C1 segment of cervical spinal cord (tissue), 14 donors: ENCODE data around the gene KIAA0232.
"Not testable (repeated sequence)": the region's sequence is repeated elsewhere in the genome, so short reads cannot be mapped to it uniquely, and the experiment has no call there.

ENCODE experiments used
- DNase-seq, 14 donors: peaks; one replicate each; lab custom pipeline; 2025; lab: John Stamatoyannopoulos, UW

The KIAA0232 gene

DNA sequence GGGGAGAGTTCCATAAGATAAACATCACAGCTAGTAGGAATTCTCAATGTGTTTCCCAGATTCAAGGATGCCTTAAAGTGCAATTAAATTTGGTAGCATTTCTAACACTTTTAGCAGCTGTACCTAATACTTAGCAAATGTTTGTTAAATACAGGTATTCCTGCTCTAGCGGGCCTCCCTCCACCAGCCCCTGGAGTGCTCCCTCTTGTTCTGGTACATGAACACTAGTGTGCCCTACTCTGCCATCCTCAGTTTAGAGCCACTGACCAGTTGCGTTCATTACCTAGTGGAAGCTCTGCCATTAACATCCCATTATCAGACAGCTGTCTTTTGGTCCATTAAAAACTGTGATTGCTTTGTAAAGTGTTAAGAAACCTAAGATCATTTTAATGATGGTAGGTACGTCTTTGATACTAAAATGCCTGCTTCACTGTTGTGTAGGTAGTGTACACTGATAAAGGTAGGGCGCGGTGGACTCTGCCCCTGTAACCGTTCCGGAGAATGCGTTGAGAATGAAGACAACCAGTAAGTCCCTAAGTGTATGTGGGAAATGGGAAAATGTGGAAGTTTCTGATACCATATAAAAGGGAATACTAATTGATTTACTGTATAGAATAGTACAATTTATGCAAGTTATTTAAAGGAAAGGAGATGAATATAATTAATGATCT is 21.7 kb downstream of the KIAA0232 start:
- DNase-seq: no peak

DNA sequence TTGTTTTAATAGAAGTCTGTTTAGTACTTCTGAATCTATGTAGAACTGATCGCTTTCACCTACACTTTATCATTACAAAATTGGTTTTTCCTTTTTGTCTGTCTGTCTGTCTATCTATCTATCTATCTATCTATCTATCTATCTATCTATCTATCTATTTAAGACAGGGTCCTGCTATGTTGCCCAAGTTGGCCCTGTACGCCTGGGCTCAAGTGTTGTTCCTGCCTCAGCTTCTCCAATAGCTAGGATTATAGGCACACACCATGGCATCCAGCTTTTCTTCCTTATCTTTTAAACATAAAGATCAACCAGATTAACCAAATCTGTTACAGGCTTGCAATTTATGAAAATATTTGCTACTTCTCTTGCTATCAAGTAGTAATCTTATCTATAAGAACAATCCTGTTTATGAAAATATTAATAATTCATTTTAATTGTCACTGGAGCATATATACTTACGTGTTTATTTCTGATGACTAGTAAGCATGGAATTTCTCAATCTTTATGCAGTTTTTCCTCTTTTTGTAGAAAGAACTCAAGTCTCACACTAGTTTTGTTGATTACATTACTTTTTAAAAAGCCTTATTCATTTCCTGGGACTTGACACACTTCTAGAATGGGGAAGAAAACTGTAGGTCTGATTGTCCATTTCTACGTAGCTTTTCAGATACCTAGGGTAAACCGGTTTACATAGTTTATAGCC is 24.5 kb downstream of the KIAA0232 start:
- no peak for DNase-seq

DNA sequence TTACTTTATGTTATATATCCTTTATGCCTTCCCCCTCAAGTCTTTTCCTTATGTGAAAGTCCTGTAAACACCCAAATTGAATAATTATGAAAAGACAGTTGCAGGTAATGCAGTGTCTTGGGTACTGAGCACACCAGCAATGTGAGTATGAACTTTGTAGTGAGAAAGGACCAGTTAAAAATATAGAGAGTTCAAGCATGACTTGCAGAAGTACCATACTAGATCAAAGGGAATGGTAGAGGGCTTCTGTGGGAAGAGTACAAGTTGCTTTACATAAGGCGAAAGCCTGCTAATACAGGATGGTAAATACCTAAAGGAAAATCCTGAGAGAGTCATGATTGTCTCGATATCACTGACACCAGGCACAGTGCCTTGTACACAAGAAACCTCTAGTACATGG is 25.7 kb downstream of the KIAA0232 start:
- no peak for DNase-seq

DNA sequence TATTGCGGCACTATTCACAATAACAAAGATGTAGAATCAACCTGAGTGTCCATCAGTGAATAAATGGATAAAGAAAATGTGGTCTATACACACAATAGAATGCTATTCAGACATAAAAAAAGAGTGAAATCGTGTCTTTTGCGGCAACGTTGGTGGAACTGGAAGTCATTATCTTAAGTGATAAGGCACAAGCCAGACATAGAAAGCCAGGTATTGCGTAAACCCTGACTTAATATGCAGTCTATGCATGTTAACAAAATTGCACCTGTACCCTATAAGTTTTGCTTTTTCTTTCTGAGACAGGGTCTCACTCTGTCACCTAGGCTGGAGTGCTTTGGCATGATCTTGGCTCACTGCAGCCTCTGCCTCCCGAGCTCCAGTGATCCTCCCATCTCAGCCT is 28.6 kb downstream of the KIAA0232 start:
- DNase-seq: no peak

DNA sequence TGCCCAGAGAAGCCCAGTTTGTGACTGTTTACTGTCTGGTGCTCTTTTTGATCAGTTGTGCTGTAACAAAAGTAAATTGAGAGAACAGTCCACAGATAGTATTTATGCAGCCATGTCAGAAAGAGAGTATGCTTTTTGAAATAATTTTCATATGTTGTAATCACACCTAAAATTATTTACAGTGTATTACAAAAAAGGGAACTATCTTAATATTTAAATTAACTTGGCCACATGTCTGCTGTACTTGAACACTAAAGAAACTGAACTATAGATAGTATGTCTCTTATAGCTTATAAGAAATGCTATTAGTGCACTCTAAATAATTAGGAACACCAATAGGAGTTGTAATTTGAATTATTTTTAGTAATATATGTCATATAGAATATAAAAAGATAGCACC is 30.2 kb downstream of the KIAA0232 start:
- no peak for DNase-seq

DNA sequence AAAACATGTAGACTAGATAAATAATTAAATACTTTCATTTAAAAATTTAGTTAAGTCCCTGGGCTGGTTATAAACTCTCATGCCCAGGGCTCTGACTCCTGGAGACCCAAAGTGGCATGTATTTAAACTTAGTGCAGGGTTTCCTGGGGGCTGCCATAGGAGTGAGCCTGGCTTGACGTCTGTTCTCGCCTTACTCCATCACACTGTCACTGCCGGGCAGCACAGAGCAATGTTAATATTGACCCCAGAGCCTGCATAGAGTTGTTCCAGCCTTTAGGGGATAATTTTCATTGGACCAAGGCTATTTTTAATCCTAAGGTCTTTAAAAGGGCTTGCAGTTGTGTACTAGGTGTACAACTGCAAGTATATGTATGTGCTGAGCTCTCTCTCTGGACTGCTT is 31.2 kb downstream of the KIAA0232 start:
- DNase-seq: no peak

DNA sequence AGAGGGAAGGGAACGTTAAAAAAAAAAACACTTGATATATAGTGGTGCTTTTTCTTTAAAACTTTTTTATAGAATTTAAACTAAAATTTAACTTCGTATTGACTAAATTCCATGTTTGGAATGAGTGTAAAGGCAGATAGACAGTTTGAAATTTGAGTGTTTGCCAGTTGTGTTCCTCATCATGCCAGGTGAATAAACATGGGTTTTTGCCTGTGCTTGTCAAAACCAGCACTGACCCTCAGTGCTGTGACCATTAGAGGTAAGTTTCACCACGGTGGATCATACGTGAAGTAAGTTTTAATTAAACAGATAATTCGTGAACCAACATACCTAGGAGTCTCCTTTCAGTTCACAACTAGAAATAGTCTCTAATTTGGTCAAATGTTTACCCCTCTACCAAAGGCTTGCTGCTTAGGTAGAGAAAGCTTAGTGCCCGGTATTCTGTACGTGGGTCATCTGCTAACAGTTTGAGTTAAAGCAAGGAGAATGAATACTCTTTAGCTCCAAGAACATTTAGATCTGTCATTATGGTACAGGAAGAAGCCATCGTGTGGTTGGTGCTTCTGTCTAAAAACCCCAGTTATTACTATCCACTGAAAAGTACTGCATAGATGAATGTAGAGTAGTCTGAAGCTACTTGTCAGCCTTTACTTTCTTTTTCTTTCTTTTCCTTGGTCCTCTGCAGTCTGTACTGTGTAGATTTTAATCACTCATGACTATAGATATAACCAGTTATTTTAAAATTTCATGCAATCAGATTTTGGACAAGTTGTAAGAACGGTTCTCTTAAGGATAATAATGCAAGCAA is 32.7 kb downstream of the KIAA0232 start:
- no peak for DNase-seq

DNA sequence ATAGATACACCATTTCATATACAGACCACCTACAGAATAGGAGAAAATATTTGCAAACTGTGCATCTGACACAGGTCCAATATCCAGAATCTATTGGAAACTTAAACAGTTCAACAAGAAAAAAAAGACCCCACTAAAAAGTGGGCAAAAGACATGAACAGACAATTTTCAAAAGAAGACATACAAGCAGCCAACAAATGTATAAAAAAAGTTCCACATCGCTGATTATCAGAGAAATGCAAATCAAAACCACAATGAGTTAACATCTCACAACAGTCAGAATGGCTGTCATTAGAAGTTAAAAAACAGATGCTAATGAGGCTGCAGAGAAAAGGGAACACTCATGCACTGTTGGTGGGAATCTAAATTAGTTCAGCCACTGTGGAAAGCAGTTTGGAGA is 36.8 kb downstream of the KIAA0232 start:
- DNase-seq: no peak

DNA sequence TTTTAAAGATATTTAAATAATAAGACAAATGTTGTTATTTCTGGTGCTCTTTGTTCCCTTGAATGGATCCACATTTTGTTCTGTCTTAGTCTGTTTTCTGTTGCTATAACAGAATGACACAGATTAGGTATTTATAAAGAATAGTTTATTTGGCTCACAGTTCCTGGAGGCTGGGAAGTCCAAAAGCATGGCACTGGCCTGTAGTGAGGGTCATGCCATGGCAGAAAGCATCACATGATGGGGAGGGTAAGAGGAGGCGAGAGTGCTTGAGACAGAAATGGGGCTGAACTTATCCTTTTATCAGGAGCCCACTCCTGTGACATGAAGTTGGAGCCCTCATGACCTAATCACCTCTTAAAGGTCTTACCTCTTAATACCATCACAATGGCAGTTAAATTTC is 38.2 kb downstream of the KIAA0232 start:
- no peak for DNase-seq

DNA sequence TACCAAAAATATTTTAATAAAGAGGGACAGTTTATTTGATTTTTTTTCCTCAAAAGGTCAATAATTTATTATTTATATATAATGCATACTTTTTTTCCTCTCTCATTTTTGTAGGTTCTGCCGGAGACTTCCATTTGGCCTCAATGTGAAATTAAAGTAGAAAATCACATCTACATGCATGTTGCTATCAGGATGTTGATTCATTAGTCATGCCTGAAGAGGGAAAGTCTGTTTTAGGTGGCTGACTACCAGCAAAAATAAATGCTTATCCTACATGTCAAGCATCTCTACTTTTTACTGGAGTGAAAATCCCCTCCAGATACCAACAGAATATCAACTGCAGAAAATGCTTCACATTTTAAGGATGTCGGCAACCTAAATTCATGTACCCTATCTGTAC is 41.5 kb downstream of the KIAA0232 start:
- DNase-seq: no peak

DNA sequence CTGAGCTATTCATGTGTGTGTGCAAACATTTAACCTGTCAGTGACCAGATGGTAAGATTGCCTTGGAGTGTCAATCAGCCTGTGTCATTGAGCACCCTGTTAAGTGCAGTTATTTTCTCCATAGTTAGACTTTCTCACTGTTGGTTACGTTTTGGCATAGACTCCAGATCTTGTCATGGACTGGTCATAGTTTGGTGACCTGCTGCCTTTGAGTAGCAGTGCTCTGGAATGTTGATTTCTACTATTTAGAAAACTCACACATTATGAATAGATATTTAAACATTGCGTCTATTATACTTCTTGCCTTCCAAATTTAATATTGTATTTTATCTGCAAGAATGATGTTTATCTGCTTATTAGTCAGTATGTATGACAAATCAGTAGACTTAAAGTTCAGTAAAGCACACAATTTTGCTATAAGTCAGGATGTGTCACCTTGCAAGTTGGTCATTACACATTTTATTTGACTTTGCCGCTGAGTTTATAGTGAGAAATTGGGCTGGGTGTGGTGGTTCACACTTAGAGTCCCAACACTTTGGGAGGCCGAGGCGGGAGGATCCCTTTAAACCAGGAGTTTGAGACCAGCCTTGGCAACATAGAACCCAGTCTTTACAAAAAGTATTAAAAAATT is 42.4 kb downstream of the KIAA0232 start:
- no peak for DNase-seq

DNA sequence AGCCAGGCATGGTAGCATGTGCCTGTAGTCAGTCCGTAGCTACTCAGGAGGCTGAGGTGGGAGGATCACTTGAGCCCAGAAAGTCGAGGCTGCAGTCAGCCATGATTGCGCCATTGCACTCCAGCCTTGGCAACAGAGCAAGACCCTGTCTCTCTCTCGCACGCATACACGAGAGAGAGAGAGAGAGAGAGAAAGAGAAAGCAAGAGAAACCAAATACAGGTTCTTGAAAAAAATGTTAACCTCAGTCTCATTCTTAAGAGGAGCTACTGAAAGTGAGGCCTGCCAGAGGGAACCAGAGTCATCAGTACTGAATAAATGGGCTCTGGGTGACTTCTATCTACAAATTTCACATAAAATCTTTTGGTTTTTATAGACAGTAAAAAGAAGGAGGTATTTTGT is 42.9 kb downstream of the KIAA0232 start:
- DNase-seq: no peak

DNA sequence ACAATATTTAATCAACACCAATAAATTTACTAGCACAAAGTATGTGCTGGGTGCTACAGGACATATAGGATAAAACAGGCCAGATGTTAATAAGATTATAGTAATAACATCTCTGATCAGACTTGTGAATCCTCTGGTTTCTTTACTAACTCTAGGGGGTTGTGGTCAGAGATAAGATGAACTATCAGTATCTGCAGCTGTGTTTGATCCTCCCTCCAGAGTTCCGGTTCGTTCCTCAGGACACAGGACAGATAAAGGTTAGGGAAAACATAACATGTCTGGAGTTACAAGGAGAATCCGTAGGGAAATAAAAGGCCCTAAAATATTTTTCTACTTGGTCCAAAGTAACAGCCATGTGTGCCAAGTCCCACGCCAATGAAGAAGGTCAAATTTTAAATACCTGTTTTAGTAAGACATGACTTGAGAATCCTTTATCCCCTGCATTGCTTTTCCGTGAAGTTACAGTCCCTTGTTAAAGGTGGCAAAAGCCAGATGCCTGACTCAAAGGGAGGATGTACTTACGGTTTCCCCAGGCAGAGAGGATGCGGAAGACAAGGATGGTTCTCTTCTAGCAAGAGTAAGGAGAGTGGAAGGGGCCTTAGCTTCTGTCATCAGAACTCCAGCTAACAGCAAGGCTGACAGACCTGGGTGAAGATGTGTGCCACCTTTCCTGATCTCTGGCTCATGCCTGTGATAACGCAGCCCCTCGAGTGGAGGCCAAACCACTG is 44.4 kb downstream of the KIAA0232 start:
- DNase-seq: no peak

DNA sequence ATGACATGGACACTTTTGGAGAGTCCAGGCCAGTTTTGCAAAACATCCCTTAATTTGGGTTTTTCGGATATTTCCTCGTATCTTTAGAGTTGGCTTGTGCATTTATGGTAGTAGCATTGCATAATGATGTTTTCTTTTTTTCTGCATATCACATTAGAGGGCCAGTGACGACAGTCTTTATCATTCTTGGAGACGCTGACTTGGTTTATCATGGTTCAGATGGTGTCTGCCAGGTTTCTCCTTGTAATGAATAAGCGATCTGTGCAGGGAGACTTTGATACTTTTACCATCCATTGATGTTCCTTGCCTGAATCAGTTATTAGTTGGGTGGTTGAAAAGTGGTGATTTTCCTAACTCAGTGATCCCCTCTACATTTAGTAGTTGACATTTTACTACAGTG is 46.6 kb downstream of the KIAA0232 start:
- DNase-seq: no peak

DNA sequence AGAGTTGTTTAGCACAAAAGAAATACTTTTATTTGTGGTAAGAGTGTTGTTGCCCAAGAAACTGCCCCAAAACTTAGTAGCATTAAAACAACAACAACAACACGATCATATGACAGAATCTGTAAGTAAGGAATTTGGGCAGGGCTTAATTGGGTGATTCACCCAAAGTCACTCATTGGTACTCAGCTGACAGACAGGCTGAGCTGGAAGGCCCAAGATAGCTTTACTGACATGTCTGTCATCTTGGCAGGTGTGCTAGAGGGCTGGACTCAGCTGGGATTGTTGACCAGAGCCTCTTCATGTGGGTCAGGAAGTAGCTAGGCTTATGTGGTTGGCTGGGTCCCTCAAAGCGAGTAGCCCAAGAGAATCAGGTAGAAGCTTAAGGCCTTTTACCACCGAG is 52.3 kb downstream of the KIAA0232 start:
- no peak for DNase-seq

DNA sequence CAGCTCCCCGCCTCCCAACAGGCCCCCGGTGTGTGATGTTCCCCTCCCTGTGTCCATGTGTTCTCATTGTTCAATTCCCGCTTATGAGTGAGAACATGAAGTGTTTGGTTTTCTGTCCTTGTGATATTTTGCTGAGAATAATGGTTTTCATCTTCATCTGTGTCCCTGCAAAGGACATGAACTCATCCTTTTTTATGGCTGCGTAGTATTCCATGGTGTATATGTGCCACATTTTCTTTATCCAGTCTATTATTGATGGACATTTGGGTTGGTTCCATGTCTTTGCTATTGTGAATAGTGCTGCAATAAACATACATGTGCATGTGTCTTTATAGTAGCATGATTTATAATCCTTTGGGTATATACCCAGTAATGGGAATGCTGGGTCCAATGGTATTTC is 53.1 kb downstream of the KIAA0232 start:
- DNase-seq: not testable (repeated sequence)

DNA sequence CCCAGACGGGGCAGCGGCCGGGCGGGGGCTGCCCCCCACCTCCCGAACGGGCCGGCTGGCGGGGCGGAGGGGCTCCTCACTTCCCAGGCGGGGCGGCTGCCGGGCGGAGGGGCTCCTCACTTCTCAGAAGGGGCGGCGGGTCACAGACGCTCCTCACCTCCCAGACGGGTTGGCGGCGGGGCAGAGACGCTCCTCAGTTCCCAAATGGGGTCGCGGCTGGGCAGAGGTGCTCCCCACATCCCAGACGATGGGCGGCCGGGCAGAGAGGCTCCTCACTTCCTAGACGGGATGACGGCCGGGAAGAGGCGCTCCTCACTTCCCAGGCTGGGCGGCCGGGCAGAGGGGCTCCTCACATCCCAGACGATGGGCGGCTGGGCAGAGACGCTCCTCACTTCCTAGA is 54.6 kb downstream of the KIAA0232 start:
- DNase-seq: not testable (repeated sequence)

DNA sequence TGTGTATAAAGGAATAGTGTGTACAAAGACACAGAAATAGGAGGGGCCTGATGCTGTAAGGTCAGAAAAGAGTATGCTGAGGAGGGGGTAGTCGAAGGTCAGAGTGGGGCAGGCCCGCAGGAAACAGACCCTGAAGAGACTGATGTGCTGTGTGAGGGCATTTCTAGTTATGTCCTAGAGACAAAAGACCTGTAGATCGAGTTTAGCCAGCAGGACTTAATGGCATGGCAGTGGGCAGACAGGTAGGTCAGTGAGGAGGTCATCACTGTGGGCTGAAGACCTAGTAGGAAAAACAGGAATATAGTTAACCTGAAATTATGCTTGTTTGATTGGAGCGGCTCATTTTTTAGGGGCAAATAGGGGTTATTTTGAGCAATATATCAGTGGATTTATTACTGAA is 57.1 kb downstream of the KIAA0232 start:
- DNase-seq: no peak

DNA sequence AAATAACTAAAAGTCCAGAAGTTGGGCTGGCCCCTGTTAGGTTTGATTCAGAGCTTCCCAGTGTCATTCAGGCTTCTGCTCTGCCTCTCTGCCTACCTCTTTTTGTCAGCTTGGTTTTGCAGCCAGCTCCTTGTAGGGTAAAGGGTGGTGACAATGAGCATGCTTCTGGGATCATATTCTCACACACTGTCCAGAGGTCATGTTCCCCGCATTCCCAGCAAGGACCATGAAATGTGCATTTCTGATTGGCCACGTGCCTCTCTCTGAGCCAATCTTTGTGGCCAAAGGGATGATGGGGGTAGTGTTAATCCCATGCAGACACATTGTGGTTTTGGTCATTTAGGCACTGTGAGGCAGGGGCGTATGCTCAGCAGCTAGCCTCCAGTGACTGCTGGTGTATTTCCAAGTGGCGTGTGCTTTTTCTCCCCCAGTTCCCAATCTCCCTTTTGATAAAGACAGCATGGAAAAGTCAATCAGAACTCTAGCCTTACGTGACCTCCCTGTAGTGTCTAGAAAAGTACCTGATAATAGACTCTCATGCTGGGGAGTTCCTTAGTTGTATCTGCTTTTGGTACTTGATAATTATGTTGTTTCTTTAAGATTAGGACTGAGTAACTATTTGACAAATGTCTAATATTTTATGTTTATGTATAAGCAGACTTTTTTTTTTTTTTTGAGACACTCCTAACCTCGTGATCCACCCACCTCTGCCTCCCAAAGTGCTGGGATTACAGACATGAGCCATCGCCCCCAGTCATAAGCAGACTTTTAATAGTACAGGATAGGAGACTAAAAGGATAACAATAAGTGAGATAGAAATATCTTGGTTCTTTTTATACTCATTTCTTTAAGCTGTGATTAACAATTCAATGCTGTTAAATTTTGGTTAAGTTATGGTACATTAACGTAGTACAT is 57.8 kb downstream of the KIAA0232 start:
- no peak for DNase-seq

DNA sequence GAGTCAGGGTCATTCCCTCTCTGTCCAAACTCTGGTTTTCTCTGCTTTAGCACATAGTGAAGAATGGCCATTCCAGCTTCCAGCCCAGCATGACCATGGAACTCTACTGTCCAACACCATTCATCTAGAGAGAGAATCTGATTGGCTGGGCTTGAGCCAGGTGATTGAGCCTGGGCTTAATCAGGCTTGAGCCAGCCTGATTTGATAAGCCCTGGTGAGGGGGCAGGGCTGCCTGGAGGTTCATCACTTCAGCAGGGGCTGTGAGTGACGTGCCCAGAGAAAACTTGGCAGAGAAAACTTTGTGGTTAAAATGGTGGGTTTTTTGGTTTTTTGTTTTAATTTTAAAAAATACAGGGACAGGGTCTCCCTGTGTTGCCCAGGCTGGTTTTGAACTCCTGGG is 62.5 kb downstream of the KIAA0232 start:
- DNase-seq: no peak

DNA sequence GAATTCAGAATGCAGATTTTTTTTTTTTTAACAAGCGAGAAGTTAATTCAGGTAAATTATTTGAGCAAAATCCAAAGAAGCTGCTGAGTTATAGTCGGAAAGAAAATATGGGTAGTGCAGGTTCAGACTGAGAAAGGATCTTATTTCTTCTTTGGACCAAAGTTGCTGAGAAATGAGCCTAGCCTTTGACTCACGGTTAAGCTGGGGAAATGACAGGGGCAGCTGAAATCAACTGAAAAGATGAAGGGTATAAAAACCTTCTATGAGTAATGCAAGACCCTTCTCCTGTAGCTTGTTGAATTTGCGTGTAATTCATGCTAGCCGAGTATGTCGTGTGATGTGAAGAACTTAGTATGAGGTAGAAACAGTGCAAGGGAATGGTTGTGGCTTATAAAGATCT is 63.0 kb downstream of the KIAA0232 start:
- no peak for DNase-seq
